GM12878 (cell line): ENCODE data around the gene MBD6. TPM values are rescaled to one million over a fixed set of nuclear protein-coding genes. Genes with fewer than 3 reads are reported as not detected.
"Not testable (repeated sequence)": the region's sequence is repeated elsewhere in the genome, so short reads cannot be mapped to it uniquely, and the experiment has no call there.

ENCODE experiments used
- ATAC-seq: fragments of 200-7000 bp; cut with Tn5 transposase; 3 replicates; pipeline ENCODE4 v1.9.1; 2020; ENCODE audit warnings: mild to moderate bottlenecking, moderate library complexity
- BruUV-seq: library from RNA; stranded (reverse); fragments of 400-500 nt; replicated peaks from 2 replicates; lab custom pipeline; 2021; lab: Mats Ljungman, UMichigan
- CTCF ChIA-PET: fragments of 300-600 bp; sonication (Branson Sonifier 250); formaldehyde crosslinking; extraction: SDS; loops from one replicate; lab custom pipeline; 2021; ENCODE audit warnings: inconsistent platforms; lab: Yijun Ruan, JAX
- POLR2A ChIA-PET: fragments of 350-600 bp; formaldehyde crosslinking; extraction: SDS; loops from one replicate; lab custom pipeline; 2021; ENCODE audit warnings: inconsistent platforms; lab: Charles Lee
- RAD21 ChIA-PET: fragments of 300-600 bp; sonication (Branson Sonifier 250); formaldehyde crosslinking; loops from one replicate; lab custom pipeline; 2023; ENCODE audit warnings: antibody characterized with exemption; ENCODE audit not compliant: unreplicated experiment; lab: Charles Lee
- SMC1A ChIA-PET: fragments of 300-600 bp; sonication (Branson Sonifier 250); formaldehyde crosslinking; loops from one replicate; lab custom pipeline; 2023; ENCODE audit not compliant: unreplicated experiment, uncharacterized antibody; lab: Charles Lee
- DNase-seq: peaks from one replicate; pipeline ENCODE4 v3.0.0-alpha.2; 2011; ENCODE audit warnings: low read depth, low spot score
- FAIRE-seq: peaks from 3 replicates; lab custom pipeline; 2011; peaks lifted over from hg19 to GRCh38; lab: Jason Lieb, UNC
- H2AFZ ChIP-seq: 2 replicates; pipeline ENCODE4 v1.6.0; 2011; ENCODE audit warnings: low read depth, low read length, control low read depth; ENCODE audit not compliant: control insufficient read depth
- H3K27ac ChIP-seq: 2 replicates; pipeline ENCODE4 v1.5.1; 2011; ENCODE audit warnings: control low read depth; ENCODE audit not compliant: control insufficient read depth, insufficient read depth
- H3K27me3 ChIP-seq, 2 experiments: replicated peaks in 1 of 2; 2 replicates each; pipeline versions ENCODE4 v1.6.0 to v1.6.1; 2011; ENCODE audit warnings: low read length in 1 of 2; ENCODE audit not compliant: control insufficient read depth in 2 of 2, insufficient read depth in 2 of 2
- H3K36me3 ChIP-seq, 2 experiments: 2 replicates each; pipeline ENCODE4 v1.5.1; 2011; ENCODE audit warnings: low read length in 1 of 2; ENCODE audit not compliant: control insufficient read depth in 2 of 2, insufficient read depth in 2 of 2
- H3K4me1 ChIP-seq: 2 replicates; pipeline ENCODE4 v1.6.1; 2011; ENCODE audit warnings: mild to moderate bottlenecking, low read length, moderate library complexity, mixed read lengths; ENCODE audit not compliant: control insufficient read depth, insufficient read depth
- H3K4me2 ChIP-seq: 2 replicates; pipeline ENCODE4 v1.6.0; 2011; ENCODE audit warnings: control low read depth; ENCODE audit not compliant: control insufficient read depth, insufficient read depth
- H3K4me3 ChIP-seq: fragments of 200-600 bp; sonication (generic); 2 replicates; pipeline ENCODE4 v1.5.1; 2016
- H3K79me2 ChIP-seq: 2 replicates; pipeline ENCODE4 v1.6.0; 2011; ENCODE audit warnings: low read length; ENCODE audit not compliant: control insufficient read depth, insufficient read depth
- H3K9ac ChIP-seq: 2 replicates; pipeline ENCODE4 v1.8.0; 2011; ENCODE audit warnings: low read length, control low read depth, mixed read lengths; ENCODE audit not compliant: control insufficient read depth, insufficient read depth
- H3K9me3 ChIP-seq: replicated peaks from 3 replicates; pipeline ENCODE4 v1.5.1; 2011; ENCODE audit warnings: mild to moderate bottlenecking, low read length; ENCODE audit not compliant: control insufficient read depth, insufficient read depth
- H4K20me1 ChIP-seq: 2 replicates; pipeline ENCODE4 v1.6.0; 2011; ENCODE audit not compliant: control insufficient read depth, insufficient read depth
- CREB1 ChIP-seq: IDR thresholded peaks from 2 replicates; pipeline ENCODE4 v1.6.1; 2012; ENCODE audit warnings: low read depth, mild to moderate bottlenecking, inconsistent platforms
- FOXM1 ChIP-seq: IDR thresholded peaks from 2 replicates; pipeline ENCODE4 v1.6.1; 2012; ENCODE audit warnings: low read depth, mild to moderate bottlenecking, inconsistent platforms, low read length, moderate library complexity
- HCFC1 ChIP-seq: fragments of 150-350 bp; IDR thresholded peaks from 2 replicates; pipeline ENCODE4 v1.6.1; 2014; ENCODE audit warnings: low read length
- HDGF ChIP-seq: fragments of 450-650 bp; IDR thresholded peaks from 2 replicates; pipeline ENCODE4 v1.6.1; 2016; ENCODE audit warnings: antibody characterized with exemption
- NFYB ChIP-seq: IDR thresholded peaks from 2 replicates; pipeline ENCODE4 v1.6.1; 2011; ENCODE audit warnings: low read depth, mild to moderate bottlenecking, low read length, improper control_type of control experiment, moderate library complexity; ENCODE audit not compliant: insufficient read depth
- NR2C1 ChIP-seq: fragments of 450-650 bp; IDR thresholded peaks from 2 replicates; pipeline ENCODE4 v1.6.1; 2017; ENCODE audit warnings: antibody characterized with exemption, mild to moderate bottlenecking, moderate library complexity
- NR2F1 ChIP-seq: fragments of 450-650 bp; conservative IDR thresholded peaks from 2 replicates; pipeline ENCODE4 v1.6.1; 2017; ENCODE audit warnings: mild to moderate bottlenecking
- POLR2A ChIP-seq: IDR thresholded peaks from 2 replicates; pipeline ENCODE4 v1.6.1; 2011; ENCODE audit warnings: low read depth, mild to moderate bottlenecking, low read length
- POLR2AphosphoS2 ChIP-seq: IDR thresholded peaks from 2 replicates; pipeline ENCODE4 v1.6.1; 2011; ENCODE audit warnings: low read depth, mild to moderate bottlenecking, low read length, improper control_type of control experiment, moderate library complexity
- STAT1 ChIP-seq: fragments of 450-650 bp; conservative IDR thresholded peaks from 2 replicates; pipeline ENCODE4 v1.6.1; 2014; ENCODE audit warnings: antibody characterized with exemption, mild to moderate bottlenecking
- SUZ12 ChIP-seq: fragments of 200-600 bp; sonication (generic); IDR thresholded peaks from one replicate; pipeline ENCODE4 v1.6.1; 2018; ENCODE audit warnings: antibody characterized with exemption, mild to moderate bottlenecking; ENCODE audit not compliant: unreplicated experiment
- WGBS: methylation state at CpG from one replicate; pipeline ENCODE4 v1.1.6; 2016; ENCODE audit warnings: low lambda C conversion rate; ENCODE audit not compliant: insufficient replicate concordance, insufficient coverage; ENCODE audit errors: missing lambda C conversion rate; 5-methylcytosine and 5-hydroxymethylcytosine counted together
- in situ Hi-C: fragments of 300-500 bp; cut with MboI; formaldehyde crosslinking; loops from 9 replicates; pipeline ENCODE4 v1.14.3; 2018; ENCODE audit warnings: mixed read lengths
- intact Hi-C: fragments of 100-400 bp; cut with micrococcal nuclease; formaldehyde crosslinking; loops from one replicate; pipeline ENCODE4 v1.14.2; 2022; ENCODE audit not compliant: unreplicated experiment
- polyA plus RNA-seq, 11 experiments: library from polyadenylated mRNA; depleted of rRNA in 4 of 11; unstranded in 6 of 11; stranded (reverse) in 5 of 11; fragments of >200 nt; fragmentation: Nextera tagmentation in 4 of 11; fragmentation: Illumina TruSeq in 1 of 11; extraction: Ambion mirVana in 4 of 11; extraction: Trizol in 1 of 11; gene quantifications; 1 replicate in 1 of 11; 2 replicates in 10 of 11; pipeline versions ENCODE4 v1.2.1 to v1.2.3, GENCODE V29; 2011 to 2016; ENCODE audit warnings: inconsistent platforms in 2 of 11, missing spikeins in 2 of 11, low read depth in 1 of 11
- total RNA-seq, 4 experiments: library from RNA; depleted of rRNA in 3 of 4; stranded (reverse); fragments of >200 nt in 3 of 4; fragmentation: Illumina TruSeq in 1 of 4; extraction: Trizol in 1 of 4; gene quantifications; 2 replicates each; pipeline versions ENCODE4 v1.2.1 to v1.2.3, GENCODE V29; 2013 to 2021
- TF ChIP-seq, protein P1 (sequence below): IDR thresholded peaks from 2 replicates; pipeline ENCODE4 v1.6.1; 2011; ENCODE audit warnings: borderline replicate concordance, low read depth, mild to moderate bottlenecking, moderate library complexity, low read length; ENCODE audit not compliant: insufficient read depth, poor library complexity, severe bottlenecking
- TF ChIP-seq, protein P2 (sequence below): fragments of 450-650 bp; IDR thresholded peaks from 2 replicates; pipeline ENCODE4 v1.6.1; 2017; ENCODE audit warnings: low read depth, mild to moderate bottlenecking, moderate library complexity
- TF ChIP-seq, protein P3 (sequence below): IDR thresholded peaks from 2 replicates; pipeline ENCODE4 v1.6.1; 2012; ENCODE audit warnings: low read length, inconsistent platforms

MBD6 gene
- total and polyA plus RNA-seq, 10 of the 15 experiments (the other 5 are each of a cell fraction or from before 2014, with no cell fraction given), result 1.5 to 52.7 (median 6.8) TPM

DNA sequence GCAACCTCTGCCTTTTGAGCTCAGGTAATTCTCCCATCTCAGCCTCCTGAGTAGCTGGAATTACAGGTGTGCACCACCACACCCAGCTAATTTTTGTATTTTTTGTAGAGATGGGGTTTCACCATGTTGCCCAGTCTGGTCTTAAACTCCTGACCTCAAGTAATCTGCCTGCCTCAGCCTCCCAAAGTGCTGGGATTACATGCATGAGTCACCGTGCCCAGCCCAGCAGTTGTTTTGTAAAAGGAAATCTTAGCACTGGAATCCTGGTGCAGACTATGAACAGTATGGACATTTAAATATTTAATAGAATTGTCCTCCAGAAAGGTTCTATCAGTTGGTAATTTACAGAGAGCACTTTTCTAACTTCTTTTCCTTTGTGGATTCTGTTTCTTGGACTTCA, 38.5 kb downstream of the MBD6 start:
- DNase-seq, RAD21 ChIA-PET, H3K9me3 ChIP-seq, H3K4me1 ChIP-seq, H3K4me2 ChIP-seq, H3K4me3 ChIP-seq, BruUV-seq, H3K27ac ChIP-seq, H4K20me1 ChIP-seq, H3K36me3 ChIP-seq, intact Hi-C loops, ATAC-seq, H3K27me3 ChIP-seq, POLR2A ChIA-PET, H3K79me2 ChIP-seq, H2AFZ ChIP-seq, in situ Hi-C loops, H3K9ac ChIP-seq, FAIRE-seq: not testable (repeated sequence)
- WGBS, result 92% methylated on average over 1 of the region's 1 CpG
- ChIA-PET CTCF (interaction anchor here (4.3 kb wide), 1 partner anchor 22 kb away, joined by 19 read pairs; no protein-coding TSS in a partner anchor), SMC1A (interaction anchor here (1.0 kb wide), 1 partner anchor 9 kb away, joined by 3 read pairs; no protein-coding TSS in a partner anchor)

- no TSS peak for BruUV-seq
- WGBS, result 14% methylated on average over 4 of the region's 4 CpGs
- H2AFZ ChIP-seq, result no peak overlapping the region
- no peak overlapping the region for H3K9ac ChIP-seq
- H3K4me2 ChIP-seq, result no peak overlapping the region
- no peak for ATAC-seq
- no peak for DNase-seq
- H3K36me3 ChIP-seq, result no peaks in the 10 kb centered on the region
- H3K4me3 ChIP-seq, result no peak overlapping the region
- POLR2A ChIA-PET, result no interaction called here
- H3K79me2 ChIP-seq, result no peaks in the 10 kb centered on the region
- RAD21 ChIA-PET, result no interaction called here
- TF ChIP-seq, protein P1, sequence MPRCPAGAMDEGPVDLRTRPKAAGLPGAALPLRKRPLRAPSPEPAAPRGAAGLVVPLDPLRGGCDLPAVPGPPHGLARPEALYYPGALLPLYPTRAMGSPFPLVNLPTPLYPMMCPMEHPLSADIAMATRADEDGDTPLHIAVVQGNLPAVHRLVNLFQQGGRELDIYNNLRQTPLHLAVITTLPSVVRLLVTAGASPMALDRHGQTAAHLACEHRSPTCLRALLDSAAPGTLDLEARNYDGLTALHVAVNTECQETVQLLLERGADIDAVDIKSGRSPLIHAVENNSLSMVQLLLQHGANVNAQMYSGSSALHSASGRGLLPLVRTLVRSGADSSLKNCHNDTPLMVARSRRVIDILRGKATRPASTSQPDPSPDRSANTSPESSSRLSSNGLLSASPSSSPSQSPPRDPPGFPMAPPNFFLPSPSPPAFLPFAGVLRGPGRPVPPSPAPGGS, result no peak
- no peak for TF ChIP-seq NR2F1
- no peak for TF ChIP-seq POLR2A
- TF ChIP-seq NFYB, result no peak
- no peak for TF ChIP-seq NR2C1
- TF ChIP-seq, protein P2, sequence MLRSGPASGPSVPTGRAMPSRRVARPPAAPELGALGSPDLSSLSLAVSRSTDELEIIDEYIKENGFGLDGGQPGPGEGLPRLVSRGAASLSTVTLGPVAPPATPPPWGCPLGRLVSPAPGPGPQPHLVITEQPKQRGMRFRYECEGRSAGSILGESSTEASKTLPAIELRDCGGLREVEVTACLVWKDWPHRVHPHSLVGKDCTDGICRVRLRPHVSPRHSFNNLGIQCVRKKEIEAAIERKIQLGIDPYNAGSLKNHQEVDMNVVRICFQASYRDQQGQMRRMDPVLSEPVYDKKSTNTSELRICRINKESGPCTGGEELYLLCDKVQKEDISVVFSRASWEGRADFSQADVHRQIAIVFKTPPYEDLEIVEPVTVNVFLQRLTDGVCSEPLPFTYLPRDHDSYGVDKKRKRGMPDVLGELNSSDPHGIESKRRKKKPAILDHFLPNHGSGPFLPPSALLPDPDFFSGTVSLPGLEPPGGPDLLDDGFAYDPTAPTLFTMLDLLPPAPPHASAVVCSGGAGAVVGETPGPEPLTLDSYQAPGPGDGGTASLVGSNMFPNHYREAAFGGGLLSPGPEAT, result no peak
- TF ChIP-seq POLR2AphosphoS2, result no peak
- TF ChIP-seq HDGF, result no peak
- TF ChIP-seq STAT1, result no peak
- TF ChIP-seq, protein P3, sequence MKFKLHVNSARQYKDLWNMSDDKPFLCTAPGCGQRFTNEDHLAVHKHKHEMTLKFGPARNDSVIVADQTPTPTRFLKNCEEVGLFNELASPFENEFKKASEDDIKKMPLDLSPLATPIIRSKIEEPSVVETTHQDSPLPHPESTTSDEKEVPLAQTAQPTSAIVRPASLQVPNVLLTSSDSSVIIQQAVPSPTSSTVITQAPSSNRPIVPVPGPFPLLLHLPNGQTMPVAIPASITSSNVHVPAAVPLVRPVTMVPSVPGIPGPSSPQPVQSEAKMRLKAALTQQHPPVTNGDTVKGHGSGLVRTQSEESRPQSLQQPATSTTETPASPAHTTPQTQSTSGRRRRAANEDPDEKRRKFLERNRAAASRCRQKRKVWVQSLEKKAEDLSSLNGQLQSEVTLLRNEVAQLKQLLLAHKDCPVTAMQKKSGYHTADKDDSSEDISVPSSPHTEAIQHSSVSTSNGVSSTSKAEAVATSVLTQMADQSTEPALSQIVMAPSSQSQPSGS, result no peak
- no peak for TF ChIP-seq SUZ12
- TF ChIP-seq HCFC1, result no peak
- TF ChIP-seq CREB1, result no peak
- no peak for TF ChIP-seq FOXM1
- in situ Hi-C loops (no loop called here), intact Hi-C loops (no loop called here)
- no peaks in the 10 kb centered on the region for H4K20me1 ChIP-seq
- H3K27ac ChIP-seq, result no peak overlapping the region
- CTCF ChIA-PET, result no interaction called here
- SMC1A ChIA-PET, result no interaction called here
- no peaks in the 10 kb centered on the region for H3K4me1 ChIP-seq
- no peaks in the 10 kb centered on the region for H3K27me3 ChIP-seq
- no peak for FAIRE-seq
- H3K9me3 ChIP-seq, result no peaks in the 10 kb centered on the region
Measured at GRCh38 chr12:57563358-57563757, 40.7 kb downstream of the MBD6 start.
